HG02970 (cell line): Measurements from ENCODE around the gene MMD.
A peak's percentile ranks its signal among the peaks of the same experiment; 100 is the strongest.
"Not testable (repeated sequence)": the region's sequence is repeated elsewhere in the genome, so short reads cannot be mapped to it uniquely, and the experiment has no call there.

Experiments
- ATAC-seq: cut with Tn5 transposase; IDR thresholded peaks from one replicate; pipeline ENCODE4 v1.9.1; 2021; ENCODE audit warnings: mild to moderate bottlenecking, moderate library complexity, moderate number of reproducible peaks; ENCODE audit not compliant: unreplicated experiment, low FRiP score

The MMD gene

DNA sequence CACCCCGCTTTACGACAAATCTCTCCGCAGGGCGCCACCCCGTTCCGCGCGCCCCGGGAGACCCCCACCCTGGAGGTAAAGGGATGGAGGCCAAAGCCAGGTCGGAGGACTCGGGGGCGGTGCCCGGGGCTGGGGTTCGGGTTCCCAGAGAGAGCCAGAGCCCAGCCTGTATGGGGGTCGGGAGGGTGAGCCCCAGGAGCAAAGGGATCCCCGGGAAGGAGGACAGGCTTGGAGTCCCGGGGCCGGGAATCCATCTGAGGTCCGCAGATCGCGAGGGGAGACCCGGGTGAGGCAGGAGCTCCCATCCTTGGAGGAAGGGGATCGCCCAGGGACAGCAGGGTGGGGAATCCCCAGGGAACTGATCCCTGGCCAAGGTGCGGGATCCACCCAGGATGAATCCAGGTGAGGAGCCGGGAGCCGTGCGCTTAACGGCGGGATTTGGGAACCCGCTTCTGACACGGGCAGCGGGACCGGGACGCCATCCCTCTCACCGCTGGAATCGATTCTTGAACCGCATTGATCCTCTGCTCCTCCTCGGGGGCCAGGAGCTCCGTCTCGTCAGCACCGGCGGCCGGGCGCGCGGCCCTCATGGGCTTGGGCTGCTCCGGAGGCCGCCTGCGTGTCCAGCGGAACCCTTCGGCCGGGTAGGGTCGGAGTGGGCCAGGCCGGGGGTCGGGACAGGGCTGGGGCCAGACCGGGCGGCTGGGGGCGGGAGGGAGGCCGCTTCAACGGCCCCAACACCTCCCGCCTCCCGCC, at the start of gene MMD:
Gene MMD (minus strand): TSS at position 657 of the 756 bp plus-strand sequence. CDS start 140 bp downstream, at position 517.
- peak; percentile 19 for ATAC-seq

GRCh38 chr17:55466671-55467070, 45.0 kb upstream of the MMD start:
- no peak for ATAC-seq

- ATAC-seq: not testable (repeated sequence)
Observed at GRCh38 chr17:55465771-55466170, 44.1 kb upstream of the MMD start.

GRCh38 chr17:55463600-55463999, 42.0 kb upstream of the MMD start:
- ATAC-seq: no peak

GRCh38 chr17:55462711-55463110, 41.1 kb upstream of the MMD start:
- ATAC-seq: no peak

GRCh38 chr17:55462234-55462633, 40.6 kb upstream of the MMD start:
- no peak for ATAC-seq

DNA sequence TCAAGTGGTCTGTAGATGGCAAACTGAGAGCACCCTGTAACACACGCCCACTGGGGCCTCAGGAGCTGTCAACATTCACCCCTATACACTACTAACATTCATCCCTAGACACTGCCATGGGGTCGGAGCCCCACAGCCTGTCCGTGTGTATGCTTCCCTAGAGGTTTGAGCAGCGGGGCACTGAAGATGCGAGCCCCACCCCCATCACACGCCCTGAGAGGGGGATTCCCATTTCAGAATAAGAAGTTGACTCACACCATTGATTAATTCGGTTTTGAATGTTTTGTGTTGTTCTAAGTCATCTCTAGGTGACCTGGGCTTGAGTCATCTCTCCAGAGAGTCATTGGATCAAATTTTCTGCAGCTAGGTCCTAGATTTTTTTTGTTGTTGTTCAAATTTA, 37.3 kb upstream of the MMD start:
- no peak for ATAC-seq

GRCh38 chr17:55458287-55458900, 36.8 kb upstream of the MMD start:
- ATAC-seq: no peak

- ATAC-seq: no peak
Observed at GRCh38 chr17:55456307-55457240, 34.9 kb upstream of the MMD start.

DNA sequence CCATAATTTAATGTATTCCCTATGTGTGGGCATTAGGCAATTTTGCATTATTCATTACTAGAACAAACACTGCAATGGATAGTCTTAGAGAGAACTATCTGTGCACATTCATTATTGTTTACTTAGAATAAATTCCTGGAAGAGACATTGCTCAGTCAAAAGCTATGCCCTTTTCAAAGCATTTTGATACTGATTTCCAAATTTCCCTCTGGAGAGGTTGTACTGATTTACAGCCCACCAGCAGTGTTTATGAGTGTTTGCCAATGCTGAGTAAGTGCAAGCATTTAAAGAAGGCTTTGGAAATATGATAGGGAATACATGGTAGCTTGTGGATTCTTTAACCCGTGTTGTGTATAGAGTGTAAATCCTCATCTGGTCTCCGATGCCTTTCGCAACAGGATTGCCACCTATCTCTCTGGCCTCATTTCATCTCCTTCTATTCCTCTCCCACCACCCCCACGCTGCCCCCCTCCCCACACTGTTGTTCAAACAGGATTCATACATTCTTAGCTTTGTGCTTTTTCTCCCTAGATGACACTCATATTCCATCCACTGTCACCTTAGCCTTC, 33.4 kb upstream of the MMD start:
- no peak for ATAC-seq

- ATAC-seq: no peak
Observed at GRCh38 chr17:55453839-55454557, 32.4 kb upstream of the MMD start.

DNA sequence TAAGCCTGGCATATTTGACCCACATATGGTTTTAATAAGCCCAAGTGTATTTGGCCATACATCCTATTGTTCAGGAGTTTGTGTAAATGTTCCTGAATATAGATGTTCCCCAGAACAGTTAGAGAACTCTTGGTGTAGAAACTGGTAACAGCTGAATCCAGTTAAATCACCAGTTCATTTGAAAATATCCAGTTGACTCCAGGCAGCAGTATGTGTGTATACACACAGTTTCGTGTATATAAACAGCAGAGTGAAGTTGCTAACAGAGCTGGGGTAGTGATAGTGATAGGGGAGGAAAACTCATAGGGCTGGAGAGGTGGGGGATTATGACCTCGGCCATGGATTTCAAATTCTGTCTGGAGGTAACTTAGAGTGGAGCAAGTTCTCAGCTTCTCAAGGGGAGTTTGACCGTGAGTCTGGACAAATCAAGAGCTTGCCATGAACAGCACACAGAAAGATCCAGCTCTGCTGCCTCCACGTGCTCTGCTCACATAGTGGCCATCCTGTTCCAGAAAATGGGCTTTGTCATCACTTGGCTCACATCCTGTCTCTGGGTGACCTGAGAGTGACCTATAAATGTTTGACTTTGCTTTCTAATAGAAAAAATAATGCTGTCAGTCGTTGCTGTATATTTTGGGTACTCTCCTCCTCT, 30.6 kb upstream of the MMD start:
- ATAC-seq: no peak

DNA sequence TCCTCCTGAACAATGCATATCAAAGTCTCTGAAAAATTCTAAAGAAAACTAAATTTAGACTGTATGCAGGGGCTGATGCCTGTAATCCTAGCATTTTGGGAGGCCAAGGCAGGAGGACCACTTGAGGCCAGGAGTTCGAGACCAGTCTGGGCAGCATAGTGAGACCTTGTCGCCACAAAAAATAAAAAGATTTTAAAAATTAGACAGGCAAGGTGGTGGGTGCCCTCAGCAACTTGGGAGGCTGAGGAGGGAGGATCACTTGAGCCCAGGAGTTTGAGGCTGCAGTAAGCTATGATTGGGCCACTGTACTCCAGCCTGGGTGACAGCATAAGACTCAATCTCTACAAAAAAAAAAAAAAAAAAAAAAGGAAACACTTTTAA, 30.1 kb upstream of the MMD start:
- ATAC-seq: no peak

- ATAC-seq: no peak
Observed at GRCh38 chr17:55451203-55451641, 29.6 kb upstream of the MMD start.

DNA sequence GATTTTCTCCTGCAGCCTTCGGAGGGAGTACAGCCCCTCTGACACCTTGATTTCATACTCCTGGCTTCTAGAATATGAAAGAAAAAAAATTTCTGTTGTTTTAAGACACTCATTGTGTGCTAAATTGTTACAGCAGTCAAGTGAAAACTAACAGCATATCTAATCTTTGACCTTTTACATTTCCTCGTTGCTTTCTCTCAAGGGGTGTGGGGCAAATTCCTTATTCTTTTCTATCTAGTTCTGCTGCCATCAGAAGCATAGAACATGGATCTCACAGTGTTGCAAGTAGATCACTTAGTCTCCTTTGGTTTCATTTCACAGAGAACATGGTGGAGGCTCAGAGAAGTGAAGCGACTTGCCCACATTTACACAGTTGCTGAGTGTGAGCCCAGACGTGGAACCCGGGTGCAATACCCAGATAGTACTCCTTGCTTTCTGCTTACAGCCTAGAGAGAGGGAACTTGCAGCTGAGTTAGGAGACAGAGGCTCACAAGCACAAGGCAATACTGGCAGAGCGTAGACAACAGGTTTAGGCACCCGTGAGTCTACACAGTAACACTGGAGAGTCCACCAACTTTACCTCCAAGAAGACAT, 28.7 kb upstream of the MMD start:
- no peak for ATAC-seq

- ATAC-seq: no peak
Observed at GRCh38 chr17:55448681-55449080, 27.0 kb upstream of the MMD start.

DNA sequence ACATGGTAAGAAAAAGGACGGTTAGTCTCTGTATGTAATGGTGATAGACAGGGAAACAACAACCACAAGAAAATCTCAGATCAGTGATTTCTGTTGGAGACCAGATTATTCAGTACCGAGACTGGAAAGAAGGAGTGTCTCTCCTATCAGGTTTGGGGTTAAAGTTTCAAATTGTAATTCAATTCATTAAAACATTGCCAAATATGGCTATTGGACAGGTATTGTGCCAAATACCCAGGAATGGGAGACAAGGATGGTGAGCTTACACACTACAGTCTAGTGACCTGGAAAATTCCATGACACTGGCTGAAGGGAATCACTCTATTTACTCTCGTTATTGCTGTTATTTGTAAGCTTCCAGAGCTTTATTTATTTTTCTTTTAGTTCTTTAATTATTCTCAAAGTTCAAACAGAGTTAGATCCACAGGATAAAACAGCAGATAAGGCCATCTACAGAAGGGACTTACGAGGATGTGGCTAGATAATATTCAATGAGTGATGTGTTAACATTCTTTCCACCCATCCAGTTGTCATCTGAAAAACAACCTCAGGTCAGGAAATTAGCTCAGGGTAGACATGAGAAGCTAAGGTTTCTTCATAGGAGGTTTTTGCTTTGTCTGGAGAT, 25.1 kb upstream of the MMD start:
- no peak for ATAC-seq

GRCh38 chr17:55446004-55446403, 24.4 kb upstream of the MMD start:
- not testable (repeated sequence) for ATAC-seq
